HCT116 (cell line): ENCODE data around the gene NACC1. TPM values are rescaled to one million over a fixed set of nuclear protein-coding genes. Genes with fewer than 3 reads are reported as not detected.

Source experiments
- ATAC-seq: fragments of 200-7000 bp; cut with Tn5 transposase; 2 replicates; pipeline ENCODE4 v1.9.1; 2020; ENCODE audit warnings: mild to moderate bottlenecking, moderate library complexity
- BruUV-seq: library from RNA; stranded (reverse); fragments of 400-500 nt; replicated peaks from 2 replicates; lab custom pipeline; 2021; lab: Mats Ljungman, UMichigan
- CTCF ChIA-PET: fragments of 300-600 bp; sonication (Branson Sonifier 250); formaldehyde crosslinking; loops from one replicate; lab custom pipeline; 2021; ENCODE audit warnings: antibody characterized with exemption; lab: Charles Lee
- POLR2A ChIA-PET: fragments of 300-600, 350-600 bp; sonication (Branson Sonifier 250); formaldehyde crosslinking; loops from one replicate; lab custom pipeline; 2021; ENCODE audit warnings: antibody characterized with exemption; lab: Charles Lee
- RAD21 ChIA-PET, 2 experiments: fragments of 300-600 bp; sonication (Branson Sonifier 250); formaldehyde crosslinking; loops; one replicate each; lab custom pipeline; 2023; ENCODE audit warnings: low total read pairs in 2 of 2; ENCODE audit not compliant: uncharacterized antibody in 2 of 2, unreplicated experiment in 2 of 2, low non-redundant PET in 1 of 2; lab: Charles Lee
- DNase-seq: peaks from one replicate; pipeline ENCODE4 v3.0.0-alpha.2; 2010; ENCODE audit warnings: low read depth, low spot score
- H2AFZ ChIP-seq: fragments of 200-600 bp; shearing (Covaris generic), sonication (generic); 2 replicates; pipeline ENCODE4 v1.6.1; 2017; ENCODE audit warnings: low read depth, mixed run types, mixed read lengths, antibody characterized with exemption, low read length; ENCODE audit not compliant: poor library complexity, severe bottlenecking
- H3K27ac ChIP-seq: 2 replicates; pipeline ENCODE4 v1.5.1; 2012; ENCODE audit warnings: low read depth, low read length
- H3K27me3 ChIP-seq: fragments of 200-600 bp; sonication (generic); 2 replicates; pipeline ENCODE4 v1.6.1; 2016; ENCODE audit warnings: mixed run types, low read length, mixed read lengths; ENCODE audit not compliant: insufficient read depth
- H3K36me3 ChIP-seq, 2 experiments: fragments of 200-500 bp in 1 of 2; fragments of 200-600 bp in 1 of 2; sonication (Bioruptor generic) in 1 of 2; sonication (generic) in 1 of 2; 2 replicates each; pipeline versions ENCODE4 v1.5.1 to v1.6.1; 2014 to 2016; ENCODE audit warnings: low read length in 2 of 2, inconsistent platforms in 1 of 2, mixed read lengths in 1 of 2, mixed run types in 1 of 2; ENCODE audit not compliant: insufficient read depth in 2 of 2, control insufficient read depth in 1 of 2
- H3K4me1 ChIP-seq, 2 experiments: fragments of 200-600 bp in 1 of 2; sonication (generic) in 1 of 2; 2 replicates each; pipeline versions ENCODE4 v1.5.1 to v1.6.1; 2012 to 2017; ENCODE audit warnings: low read length in 2 of 2, inconsistent platforms in 1 of 2, mild to moderate bottlenecking in 1 of 2, mixed read lengths in 1 of 2, mixed run types in 1 of 2, moderate library complexity in 1 of 2; ENCODE audit not compliant: insufficient read depth in 2 of 2, control insufficient read depth in 1 of 2
- H3K4me2 ChIP-seq: fragments of 200-600 bp; sonication (generic); 2 replicates; pipeline ENCODE4 v1.6.1; 2017; ENCODE audit warnings: mixed run types, low read length, mixed read lengths
- H3K4me3 ChIP-seq, 2 experiments: fragments of 200-600 bp in 1 of 2; sonication (generic) in 1 of 2; replicated peaks in 1 of 2; 2 replicates each; pipeline ENCODE4 v1.5.1; 2011 to 2016; ENCODE audit warnings: low read length in 2 of 2, control low read depth in 1 of 2, low read depth in 1 of 2, mild to moderate bottlenecking in 1 of 2, mixed read lengths in 1 of 2, mixed run types in 1 of 2
- H3K79me2 ChIP-seq: fragments of 200-600 bp; sonication (generic); 2 replicates; pipeline ENCODE4 v1.6.1; 2017; ENCODE audit warnings: mild to moderate bottlenecking, mixed run types, low read length, moderate library complexity, mixed read lengths; ENCODE audit not compliant: insufficient read depth
- H3K9ac ChIP-seq: fragments of 200-600 bp; sonication (generic); 2 replicates; pipeline ENCODE4 v1.6.1; 2016; ENCODE audit warnings: low read length, mixed read lengths
- H3K9me2 ChIP-seq: fragments of 200-600 bp; sonication (generic), shearing (Covaris generic); 2 replicates; pipeline ENCODE4 v1.6.1; 2017; ENCODE audit warnings: mixed run types, mild to moderate bottlenecking, moderate library complexity; ENCODE audit not compliant: insufficient read depth
- H3K9me3 ChIP-seq, 2 experiments: fragments of 200-500 bp in 1 of 2; fragments of 200-600 bp in 1 of 2; sonication (Bioruptor generic) in 1 of 2; sonication (generic) in 1 of 2; 2 replicates each; pipeline ENCODE4 v1.6.1; 2014 to 2017; ENCODE audit warnings: low read length in 2 of 2, mixed read lengths in 2 of 2, inconsistent platforms in 1 of 2, low read depth in 1 of 2, mild to moderate bottlenecking in 1 of 2, mixed run types in 1 of 2, moderate library complexity in 1 of 2; ENCODE audit not compliant: control insufficient read depth in 1 of 2, insufficient read depth in 1 of 2
- H4K20me1 ChIP-seq: fragments of 200-600 bp; sonication (generic), shearing (Covaris generic); 2 replicates; pipeline ENCODE4 v1.6.1; 2017; ENCODE audit warnings: mixed run types, mild to moderate bottlenecking, moderate library complexity; ENCODE audit not compliant: insufficient read depth
- ATF3 ChIP-seq: IDR thresholded peaks from 2 replicates; pipeline ENCODE4 v1.6.1; 2012
- CBX3 ChIP-seq: IDR thresholded peaks from 2 replicates; pipeline ENCODE4 v1.6.1; 2012; ENCODE audit warnings: low read depth
- CEBPB ChIP-seq: IDR thresholded peaks from 2 replicates; pipeline ENCODE4 v1.6.1; 2012; ENCODE audit warnings: low read depth
- EGR1 ChIP-seq: IDR thresholded peaks from 2 replicates; pipeline ENCODE4 v1.6.1; 2012; ENCODE audit warnings: low read depth
- ELF1 ChIP-seq: IDR thresholded peaks from 2 replicates; pipeline ENCODE4 v1.6.1; 2012; ENCODE audit warnings: low read depth, borderline replicate concordance
- EZH2 ChIP-seq: fragments of 200-600 bp; sonication (generic); IDR thresholded peaks from 2 replicates; pipeline ENCODE4 v1.6.1; 2017; ENCODE audit warnings: antibody characterized with exemption, mixed run types
- FOSL1 ChIP-seq: IDR thresholded peaks from 2 replicates; pipeline ENCODE4 v1.6.1; 2012; ENCODE audit warnings: low read depth
- JUND ChIP-seq: IDR thresholded peaks from 2 replicates; pipeline ENCODE4 v1.6.1; 2012
- MAX ChIP-seq: IDR thresholded peaks from 2 replicates; pipeline ENCODE4 v1.6.1; 2012
- POLR2AphosphoS5 ChIP-seq: IDR thresholded peaks from 2 replicates; pipeline ENCODE4 v1.6.1; 2011; ENCODE audit warnings: mild to moderate bottlenecking, low read depth, low read length, moderate library complexity
- SIN3A ChIP-seq: IDR thresholded peaks from 2 replicates; pipeline ENCODE4 v1.6.1; 2012; ENCODE audit warnings: low read depth
- SRF ChIP-seq: IDR thresholded peaks from 2 replicates; pipeline ENCODE4 v1.6.1; 2012; ENCODE audit warnings: low read depth
- ZFX ChIP-seq: fragments of 450-650 bp; IDR thresholded peaks from 2 replicates; pipeline ENCODE4 v1.6.1; 2017
- intact Hi-C: fragments of 100-400 bp; cut with micrococcal nuclease; formaldehyde crosslinking; loops from 2 replicates; pipeline ENCODE4 v1.10.0; 2022
- total RNA-seq: library from RNA; stranded (reverse); gene quantifications from one replicate; pipeline ENCODE4 v1.2.1, GENCODE V29; 2021; ENCODE audit not compliant: unreplicated experiment

The NACC1 gene
- total RNA-seq, 1 experiment from 2014 or later, result 181 TPM

- H3K4me2 ChIP-seq, result no peak overlapping the region
- no peaks in the 10 kb centered on the region for H3K36me3 ChIP-seq
- H3K4me1 ChIP-seq, result peaks cover 18% of the 10 kb centered on the region in 2 experiments
- BruUV-seq, result no TSS peak
- H4K20me1 ChIP-seq, result no peaks in the 10 kb centered on the region
- TF ChIP-seq EGR1 (no peak), POLR2AphosphoS5 (no peak), ELF1 (no peak), CBX3 (no peak), SIN3A (no peak), JUND (no peak), EZH2 (no peak), SRF (no peak), CEBPB (no peak)
- no peaks in the 10 kb centered on the region for H3K9me3 ChIP-seq
- H3K9ac ChIP-seq, result no peak overlapping the region
- ATAC-seq (no peak), DNase-seq (no peak)
- no peaks in the 10 kb centered on the region for H3K79me2 ChIP-seq
- H2AFZ ChIP-seq, result no peak overlapping the region
- H3K27me3 ChIP-seq, result no peaks in the 10 kb centered on the region
- ChIA-PET RAD21 (interaction anchor here in 1 of 2 experiments (1.0 kb wide), 1 partner anchor 49 kb away, joined by 3 read pairs; no protein-coding TSS in a partner anchor), CTCF (interaction anchor here (2.5 kb wide), 1 partner anchor 11 kb away, joined by 9 read pairs; no protein-coding TSS in a partner anchor), POLR2A (no interaction called here)
- H3K9me2 ChIP-seq, result no peaks in the 10 kb centered on the region
- no peak overlapping the region for H3K27ac ChIP-seq
- intact Hi-C loops, result no loop called here
- no peak overlapping the region for H3K4me3 ChIP-seq
These were observed 35.1 kb upstream of the NACC1 start for GRCh38 chr19:13083008-13083404.

- Histone ChIP-seq H4K20me1 (no peaks in the 10 kb centered on the region), H3K4me3 (no peak overlapping the region), H3K79me2 (no peaks in the 10 kb centered on the region), H2AFZ (no peak overlapping the region), H3K27me3 (no peaks in the 10 kb centered on the region), H3K4me2 (no peak overlapping the region), H3K27ac (no peak overlapping the region), H3K36me3 (no peaks in the 10 kb centered on the region), H3K9me2 (no peaks in the 10 kb centered on the region), H3K9ac (no peak overlapping the region), H3K4me1 (peaks cover 16 to 17% of the 10 kb centered on the region in 2 experiments), H3K9me3 (no peaks in the 10 kb centered on the region)
- CTCF ChIA-PET, result interaction anchor here (2.5 kb wide), 1 partner anchor 10 kb away, joined by 9 read pairs; no protein-coding TSS in a partner anchor
- no peak for ATAC-seq
- BruUV-seq, result no TSS peak
- TF ChIP-seq ZFX, result no peak
- no peak for TF ChIP-seq ATF3
- TF ChIP-seq SRF, result no peak
- TF ChIP-seq MAX, result no peak
- TF ChIP-seq CEBPB, result no peak
- no peak for TF ChIP-seq CBX3
- TF ChIP-seq SIN3A, result no peak
- TF ChIP-seq FOSL1, result no peak
- DNase-seq, result no peak
- RAD21 ChIA-PET, result no interaction called here
- intact Hi-C loops, result no loop called here
- POLR2A ChIA-PET, result no interaction called here
These were observed 34.4 kb upstream of the NACC1 start for GRCh38 chr19:13083627-13084026.
